ENCODE data around the gene ENAH.

The ENAH gene

GRCh38 chr1:225485226-225485625 is 167.7 kb downstream of the ENAH start:
- H3K4me3 ChIP-seq (ENCODE audit: low read depth in 1 of 2, low read length in 2 of 2): no peak overlapping the region
- no peaks in the 10 kb centered on the region for H3K36me3 ChIP-seq (ENCODE audit: control insufficient read depth in 1 of 2, insufficient read depth in 2 of 2, low read length in 2 of 2)
- H3K4me1 ChIP-seq (ENCODE audit: control insufficient read depth in 1 of 2, insufficient read depth in 2 of 2, low read length in 2 of 2): no peaks in the 10 kb centered on the region
- H3K27me3 ChIP-seq (ENCODE audit: low read depth, low read length): no peaks in the 10 kb centered on the region
- H3K9me3 ChIP-seq (ENCODE audit: control insufficient read depth in 1 of 2, low read length in 2 of 2): no peaks in the 10 kb centered on the region
- H3K27ac ChIP-seq (ENCODE audit: low read length): no peak overlapping the region

- H3K9me3 ChIP-seq (ENCODE audit: control insufficient read depth in 1 of 2, low read length in 2 of 2): no peaks in the 10 kb centered on the region
- H3K27me3 ChIP-seq (ENCODE audit: low read depth, low read length): no peaks in the 10 kb centered on the region
- peak overlapping the region; percentile 32 for H3K27ac ChIP-seq (ENCODE audit: low read length)
- no peaks in the 10 kb centered on the region for H3K4me1 ChIP-seq (ENCODE audit: control insufficient read depth in 1 of 2, insufficient read depth in 2 of 2, low read length in 2 of 2)
- H3K36me3 ChIP-seq (ENCODE audit: control insufficient read depth in 1 of 2, insufficient read depth in 2 of 2, low read length in 2 of 2): no peaks in the 10 kb centered on the region
- no peak overlapping the region for H3K4me3 ChIP-seq (ENCODE audit: low read depth in 1 of 2, low read length in 2 of 2)
Measured at GRCh38 chr1:225484657-225485214, 168.2 kb downstream of the ENAH start.

- H3K4me1 ChIP-seq (ENCODE audit: control insufficient read depth in 1 of 2, insufficient read depth in 2 of 2, low read length in 2 of 2): no peaks in the 10 kb centered on the region
- peak overlapping the region; percentile 32 for H3K27ac ChIP-seq (ENCODE audit: low read length)
- H3K27me3 ChIP-seq (ENCODE audit: low read depth, low read length): no peaks in the 10 kb centered on the region
- H3K36me3 ChIP-seq (ENCODE audit: control insufficient read depth in 1 of 2, insufficient read depth in 2 of 2, low read length in 2 of 2): no peaks in the 10 kb centered on the region
- no peak overlapping the region for H3K4me3 ChIP-seq (ENCODE audit: low read depth in 1 of 2, low read length in 2 of 2)
- H3K9me3 ChIP-seq (ENCODE audit: control insufficient read depth in 1 of 2, low read length in 2 of 2): no peaks in the 10 kb centered on the region
Measured at GRCh38 chr1:225483818-225484656, 168.9 kb downstream of the ENAH start.

GRCh38 chr1:225482421-225482950 is 170.4 kb downstream of the ENAH start:
- no peaks in the 10 kb centered on the region for H3K36me3 ChIP-seq (ENCODE audit: control insufficient read depth in 1 of 2, insufficient read depth in 2 of 2, low read length in 2 of 2)
- H3K27me3 ChIP-seq (ENCODE audit: low read depth, low read length): no peaks in the 10 kb centered on the region
- no peaks in the 10 kb centered on the region for H3K4me1 ChIP-seq (ENCODE audit: control insufficient read depth in 1 of 2, insufficient read depth in 2 of 2, low read length in 2 of 2)
- H3K9me3 ChIP-seq (ENCODE audit: control insufficient read depth in 1 of 2, low read length in 2 of 2): no peaks in the 10 kb centered on the region
- peak overlapping the region; percentile 68 for H3K27ac ChIP-seq (ENCODE audit: low read length)
- no peak overlapping the region for H3K4me3 ChIP-seq (ENCODE audit: low read depth in 1 of 2, low read length in 2 of 2)

- no peaks in the 10 kb centered on the region for H3K27me3 ChIP-seq (ENCODE audit: low read depth, low read length)
- H3K4me1 ChIP-seq (ENCODE audit: control insufficient read depth in 1 of 2, insufficient read depth in 2 of 2, low read length in 2 of 2): no peaks in the 10 kb centered on the region
- peak overlapping the region; percentile 68 for H3K27ac ChIP-seq (ENCODE audit: low read length)
- H3K9me3 ChIP-seq (ENCODE audit: control insufficient read depth in 1 of 2, low read length in 2 of 2): no peaks in the 10 kb centered on the region
- H3K36me3 ChIP-seq (ENCODE audit: control insufficient read depth in 1 of 2, insufficient read depth in 2 of 2, low read length in 2 of 2): no peaks in the 10 kb centered on the region
- no peak overlapping the region for H3K4me3 ChIP-seq (ENCODE audit: low read depth in 1 of 2, low read length in 2 of 2)
Measured at GRCh38 chr1:225481738-225482137, 171.2 kb downstream of the ENAH start.

- H3K27me3 ChIP-seq (ENCODE audit: low read depth, low read length): no peaks in the 10 kb centered on the region
- H3K27ac ChIP-seq (ENCODE audit: low read length): peak overlapping the region; percentile 68
- H3K36me3 ChIP-seq (ENCODE audit: control insufficient read depth in 1 of 2, insufficient read depth in 2 of 2, low read length in 2 of 2): no peaks in the 10 kb centered on the region
- H3K4me1 ChIP-seq (ENCODE audit: control insufficient read depth in 1 of 2, insufficient read depth in 2 of 2, low read length in 2 of 2): no peaks in the 10 kb centered on the region
- no peaks in the 10 kb centered on the region for H3K9me3 ChIP-seq (ENCODE audit: control insufficient read depth in 1 of 2, low read length in 2 of 2)
- no peak overlapping the region for H3K4me3 ChIP-seq (ENCODE audit: low read depth in 1 of 2, low read length in 2 of 2)
Measured at GRCh38 chr1:225480825-225481434, 172.0 kb downstream of the ENAH start.

GRCh38 chr1:225479996-225480720 is 172.8 kb downstream of the ENAH start:
- Histone ChIP-seq H3K27ac (ENCODE audit: low read length) (no peak overlapping the region), H3K4me3 (ENCODE audit: low read depth in 1 of 2, low read length in 2 of 2) (no peak overlapping the region), H3K27me3 (ENCODE audit: low read depth, low read length) (no peaks in the 10 kb centered on the region), H3K36me3 (ENCODE audit: control insufficient read depth in 1 of 2, insufficient read depth in 2 of 2, low read length in 2 of 2) (no peaks in the 10 kb centered on the region), H3K9me3 (ENCODE audit: control insufficient read depth in 1 of 2, low read length in 2 of 2) (no peaks in the 10 kb centered on the region), H3K4me1 (ENCODE audit: control insufficient read depth in 1 of 2, insufficient read depth in 2 of 2, low read length in 2 of 2) (no peaks in the 10 kb centered on the region)

GRCh38 chr1:225479341-225479740 is 173.6 kb downstream of the ENAH start:
- H3K9me3 ChIP-seq (ENCODE audit: control insufficient read depth in 1 of 2, low read length in 2 of 2): no peaks in the 10 kb centered on the region
- H3K27me3 ChIP-seq (ENCODE audit: low read depth, low read length): no peaks in the 10 kb centered on the region
- no peak overlapping the region for H3K27ac ChIP-seq (ENCODE audit: low read length)
- no peak overlapping the region for H3K4me3 ChIP-seq (ENCODE audit: low read depth in 1 of 2, low read length in 2 of 2)
- no peaks in the 10 kb centered on the region for H3K36me3 ChIP-seq (ENCODE audit: control insufficient read depth in 1 of 2, insufficient read depth in 2 of 2, low read length in 2 of 2)
- H3K4me1 ChIP-seq (ENCODE audit: control insufficient read depth in 1 of 2, insufficient read depth in 2 of 2, low read length in 2 of 2): peaks cover 0 to 4% of the 10 kb centered on the region in 2 donors

- H3K9me3 ChIP-seq (ENCODE audit: control insufficient read depth in 1 of 2, low read length in 2 of 2): no peaks in the 10 kb centered on the region
- no peak overlapping the region for H3K27ac ChIP-seq (ENCODE audit: low read length)
- no peaks in the 10 kb centered on the region for H3K36me3 ChIP-seq (ENCODE audit: control insufficient read depth in 1 of 2, insufficient read depth in 2 of 2, low read length in 2 of 2)
- H3K4me1 ChIP-seq (ENCODE audit: control insufficient read depth in 1 of 2, insufficient read depth in 2 of 2, low read length in 2 of 2): peaks cover 0 to 4% of the 10 kb centered on the region in 2 donors
- no peak overlapping the region for H3K4me3 ChIP-seq (ENCODE audit: low read depth in 1 of 2, low read length in 2 of 2)
- no peaks in the 10 kb centered on the region for H3K27me3 ChIP-seq (ENCODE audit: low read depth, low read length)
Measured at GRCh38 chr1:225477296-225477911, 175.5 kb downstream of the ENAH start.

- Histone ChIP-seq H3K36me3 (ENCODE audit: control insufficient read depth in 1 of 2, insufficient read depth in 2 of 2, low read length in 2 of 2) (no peaks in the 10 kb centered on the region), H3K27ac (ENCODE audit: low read length) (no peak overlapping the region), H3K4me3 (ENCODE audit: low read depth in 1 of 2, low read length in 2 of 2) (no peak overlapping the region)
Measured at GRCh38 chr1:225476538-225476988, 176.4 kb downstream of the ENAH start.

More at GRCh38 chr1:225476538-225476988, 176.4 kb downstream of the ENAH start:
- H3K4me1 ChIP-seq (ENCODE audit: control insufficient read depth in 1 of 2, insufficient read depth in 2 of 2, low read length in 2 of 2): peaks cover 0 to 4% of the 10 kb centered on the region in 2 donors
- no peaks in the 10 kb centered on the region for H3K9me3 ChIP-seq (ENCODE audit: control insufficient read depth in 1 of 2, low read length in 2 of 2)
- H3K27me3 ChIP-seq (ENCODE audit: low read depth, low read length): no peaks in the 10 kb centered on the region
